ENCODE measurements around the gene OSBPL2.

OSBPL2 gene

GRCh38 chr20:62308102-62308822, 69.9 kb downstream of the OSBPL2 start:
- DNase-seq = peak in 29 of 58 donors; percentile 8 to 59 (median 28)

GRCh38 chr20:62309198-62309944, 71.0 kb downstream of the OSBPL2 start:
- DNase-seq = no peak

DNA sequence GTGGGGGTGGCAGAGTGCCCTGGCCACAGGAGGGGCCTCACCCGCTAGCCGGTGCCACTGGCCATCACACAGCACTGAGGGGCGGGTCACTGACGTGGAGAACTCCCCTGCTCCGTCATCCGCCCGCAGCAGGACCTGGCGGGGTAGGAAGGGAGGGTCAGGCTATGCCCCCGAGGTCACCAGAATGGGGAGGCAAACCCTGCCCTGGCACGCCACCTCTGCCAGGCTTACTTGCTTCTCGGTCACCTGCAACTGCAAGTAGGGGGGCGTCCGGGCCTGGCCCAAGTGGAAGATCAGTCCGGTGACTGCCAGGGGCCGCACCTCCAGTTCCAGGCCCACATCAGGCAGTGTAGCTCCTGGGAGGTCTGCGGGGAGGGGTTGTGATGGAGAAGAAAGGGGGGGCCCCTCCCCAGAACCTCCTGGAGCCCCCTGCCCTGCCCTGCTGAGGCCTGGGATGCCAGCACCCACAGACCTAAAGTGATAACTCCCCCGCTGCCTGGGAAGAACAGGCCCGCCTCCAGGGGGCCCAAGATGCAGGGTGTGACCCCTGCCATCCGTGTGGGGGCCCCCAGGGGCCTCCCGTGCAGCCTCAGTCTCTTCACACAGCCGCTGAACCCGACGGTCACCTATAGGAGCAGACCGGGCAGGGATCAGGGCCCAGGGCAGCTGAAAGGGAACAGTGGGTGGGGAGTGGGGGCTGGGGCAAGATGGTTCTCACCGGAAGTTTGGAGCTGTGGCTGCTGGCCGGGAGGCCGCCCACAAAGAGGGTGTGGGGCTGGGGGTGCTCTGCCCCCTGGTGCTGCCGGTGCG, 71.8 kb downstream of the OSBPL2 start:
- no peak for DNase-seq

- DNase-seq = no peak
Observed at GRCh38 chr20:62310757-62311121, 72.4 kb downstream of the OSBPL2 start.

GRCh38 chr20:62311150-62311549, 72.8 kb downstream of the OSBPL2 start:
- DNase-seq = no peak

DNA sequence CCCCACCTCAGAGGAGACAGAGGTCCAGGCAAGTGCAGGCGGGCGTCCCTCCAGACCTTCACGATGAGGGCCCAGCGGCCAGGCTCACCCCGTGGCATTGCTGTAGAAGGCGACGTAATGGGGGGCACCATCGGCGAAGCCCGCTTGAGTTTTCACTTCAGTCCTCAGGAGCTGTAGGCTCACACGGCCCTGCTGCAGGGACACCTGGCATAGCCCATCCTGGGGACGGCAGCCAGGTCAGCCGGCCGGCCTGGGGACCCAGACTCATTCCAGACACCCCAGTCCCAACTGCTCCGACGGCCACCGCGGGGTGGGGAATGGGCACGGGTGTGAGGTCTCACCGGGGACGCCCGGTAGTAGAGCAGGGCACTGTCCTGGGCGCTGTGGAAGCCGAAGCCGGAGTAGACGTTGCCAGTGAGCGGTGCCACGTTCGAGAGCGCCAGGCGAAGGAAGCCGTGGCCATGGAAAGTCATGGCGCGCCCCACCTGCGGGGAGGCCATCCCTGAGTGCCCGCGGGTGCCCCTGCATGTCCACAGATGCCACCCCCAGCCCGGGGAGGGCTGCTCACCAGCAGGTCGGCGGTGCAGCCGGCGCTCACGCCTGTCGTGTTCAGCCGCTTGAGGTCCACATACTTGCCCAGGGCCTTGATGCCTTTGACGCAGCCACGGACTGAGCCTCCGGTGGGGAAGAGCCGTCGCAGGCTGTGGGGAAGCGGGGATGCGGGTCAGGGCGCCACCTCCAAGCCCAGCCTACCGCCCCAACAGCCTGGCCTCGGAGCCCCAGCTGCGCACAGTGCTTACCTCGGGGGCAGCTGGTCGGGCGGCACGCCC, 73.7 kb downstream of the OSBPL2 start:
- DNase-seq = no peak

DNA sequence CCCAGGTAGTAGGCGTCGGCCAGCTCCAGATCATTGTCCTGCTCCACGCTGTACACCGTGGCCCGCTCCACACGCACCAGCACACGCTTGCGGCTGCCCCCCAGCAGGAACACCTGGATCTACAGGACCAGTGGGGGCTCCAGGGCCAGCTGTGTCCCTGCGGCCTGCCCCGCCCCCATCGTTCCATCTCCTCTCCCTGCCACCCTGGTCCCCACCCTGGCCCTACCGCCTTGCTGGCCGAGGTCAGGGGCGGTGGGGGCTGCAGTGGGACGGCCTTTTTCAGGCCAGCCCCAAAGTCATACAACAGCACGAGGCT, 74.3 kb downstream of the OSBPL2 start:
- DNase-seq = no peak

GRCh38 chr20:62313021-62313420, 74.7 kb downstream of the OSBPL2 start:
- no peak for DNase-seq

DNA sequence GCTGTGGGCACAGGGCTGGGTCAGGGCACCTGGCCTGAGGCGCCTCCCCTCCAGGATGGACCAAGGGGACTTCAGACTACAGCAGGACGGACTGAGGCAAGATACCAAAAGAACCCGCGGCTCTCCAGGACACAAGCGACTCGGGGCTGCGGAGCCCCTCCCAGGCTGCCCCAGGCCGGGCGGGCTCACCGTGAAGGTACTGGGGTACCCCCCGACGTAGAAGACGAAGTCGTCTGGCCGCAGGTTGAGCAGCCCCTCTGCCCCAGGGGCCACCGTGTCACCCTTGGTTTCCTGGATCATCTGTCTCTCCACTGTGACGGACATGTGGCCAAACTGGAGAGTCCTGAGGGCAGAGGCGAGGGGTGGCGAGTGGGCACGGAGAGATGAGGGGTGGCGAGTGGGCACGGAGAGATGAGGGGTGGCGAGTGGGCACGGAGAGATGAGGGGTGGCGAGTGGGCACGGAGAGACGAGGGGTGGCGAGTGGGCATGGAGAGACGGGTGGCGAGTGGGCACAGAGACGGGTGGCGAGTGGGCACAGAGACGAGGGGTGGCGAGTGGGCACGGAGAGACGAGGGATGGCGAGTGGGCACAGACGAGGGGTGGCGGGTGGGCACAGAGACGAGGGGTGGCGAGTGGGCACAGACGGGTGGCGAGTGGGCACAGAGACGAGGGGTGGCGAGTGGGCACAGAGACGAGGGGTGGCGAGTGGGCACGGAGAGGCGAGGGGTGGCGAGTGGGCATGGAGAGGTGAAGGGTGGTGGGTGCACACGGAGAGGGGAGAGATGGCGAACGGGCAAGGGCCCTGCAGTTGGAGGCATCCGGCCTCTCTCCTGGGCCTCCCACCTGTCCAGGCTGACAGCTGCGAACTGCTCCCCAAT, 75.4 kb downstream of the OSBPL2 start:
- DNase-seq = no peak

DNA sequence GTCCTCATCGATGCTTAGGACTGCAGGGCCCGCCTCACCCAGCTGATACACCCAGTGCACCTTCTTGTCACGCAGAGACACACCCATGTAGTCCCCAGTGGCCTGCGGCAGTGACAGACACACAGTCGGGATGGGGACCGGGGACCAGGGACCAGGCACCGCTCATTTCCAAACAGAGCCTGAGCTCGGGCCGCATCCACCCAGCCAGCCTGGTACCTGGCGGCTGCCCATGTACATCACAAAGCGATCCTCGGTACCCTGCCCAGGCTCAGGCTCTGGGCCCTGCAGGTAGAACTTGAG, 76.0 kb downstream of the OSBPL2 start:
- DNase-seq = no peak

- no peak for DNase-seq
Observed at GRCh38 chr20:62314711-62315302, 76.5 kb downstream of the OSBPL2 start.

DNA sequence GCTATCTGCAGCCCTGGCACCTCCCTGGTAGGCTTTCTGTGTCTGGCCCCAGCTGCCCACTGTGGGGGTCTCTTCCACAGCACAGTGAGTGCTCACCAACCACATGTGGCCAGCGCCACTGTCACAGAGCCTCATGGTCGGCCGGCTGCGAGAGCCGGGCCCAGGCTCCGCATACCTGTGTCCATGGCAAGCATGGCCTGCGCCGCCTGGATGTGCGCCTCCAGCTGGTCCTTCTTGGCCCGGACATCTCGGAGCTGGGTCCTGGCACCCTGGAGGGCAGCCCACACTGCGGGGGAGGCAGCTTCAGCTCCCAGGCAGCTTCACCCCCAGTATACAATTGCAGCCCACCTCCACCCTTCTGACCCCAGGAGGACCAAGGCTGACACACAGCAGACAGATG, 77.5 kb downstream of the OSBPL2 start:
- DNase-seq = no peak

- DNase-seq = peak in 9 of 58 donors; percentile 10 to 62 (median 29)
Observed at GRCh38 chr20:62316331-62317166, 78.2 kb downstream of the OSBPL2 start.

GRCh38 chr20:62317167-62317655, 78.9 kb downstream of the OSBPL2 start:
- DNase-seq = peak in 2 of 58 donors; percentile 25

- no peak for DNase-seq
Observed at GRCh38 chr20:62318400-62319345, 80.4 kb downstream of the OSBPL2 start.

- no peak for DNase-seq
Observed at GRCh38 chr20:62319346-62319909, 81.1 kb downstream of the OSBPL2 start.

Data from anterior cingulate cortex (tissue), 58 donors.